A673 (cell line): ENCODE data around the gene SKI.

Experiments
- CTCF ChIP-seq: fragments of 300-800, 200-600 bp; sonication (generic); conservative IDR thresholded peaks from 2 replicates; pipeline ENCODE4 v1.5.1; 2017; ENCODE audit warnings: low read depth, mild to moderate bottlenecking, antibody characterized with exemption, low read length, moderate library complexity, mixed read lengths
- EZH2 ChIP-seq: fragments of 200-600 bp; sonication (generic); IDR thresholded peaks from 2 replicates; pipeline ENCODE4 v1.6.1; 2017; ENCODE audit warnings: borderline replicate concordance, low read depth, mild to moderate bottlenecking, mixed read lengths, antibody characterized with exemption, low read length; ENCODE audit not compliant: poor library complexity, severe bottlenecking

- TF ChIP-seq CTCF (no peak), EZH2 (no peak)
Measured at GRCh38 chr1:2340086-2340917, 112.2 kb downstream of the SKI start.
